SK-N-SH treated with all-trans-retinoic acid at 6 μM for 48 hours (cell line): ENCODE results near the gene HMGN1.

Source experiments
- ATAC-seq: fragments of 200-7000 bp; cut with Tn5 transposase; 3 replicates; pipeline ENCODE4 v1.9.1; 2020; ENCODE audit warnings: mild to moderate bottlenecking, moderate library complexity
- ARNTL ChIP-seq: fragments of 450-650 bp; formaldehyde crosslinking; IDR thresholded peaks from 2 replicates; pipeline ENCODE4 v1.5.0; 2020; ENCODE audit warnings: low read depth, mild to moderate bottlenecking, moderate library complexity, borderline replicate concordance
- CREB5 ChIP-seq: fragments of 250-450 bp; sonication (Bioruptor Pico); IDR thresholded peaks from 2 replicates; pipeline ENCODE4 v1.5.1; 2020; ENCODE audit warnings: low read depth, mild to moderate bottlenecking, moderate library complexity
- CSDC2 ChIP-seq: fragments of 250-450 bp; sonication (Bioruptor Pico); IDR thresholded peaks from 2 replicates; pipeline ENCODE4 v1.5.0; 2020; ENCODE audit warnings: mild to moderate bottlenecking, moderate library complexity
- CSRNP3 ChIP-seq: fragments of 250-450 bp; sonication (Bioruptor Pico); IDR thresholded peaks from 2 replicates; pipeline ENCODE4 v1.5.1; 2021; ENCODE audit warnings: mild to moderate bottlenecking, moderate library complexity
- ESRRG ChIP-seq: fragments of 250-450 bp; sonication (Bioruptor Pico); IDR thresholded peaks from 2 replicates; pipeline ENCODE4 v1.6.1; 2021; ENCODE audit warnings: mild to moderate bottlenecking
- GLIS3 ChIP-seq: fragments of 250-450 bp; sonication (Bioruptor Pico); IDR thresholded peaks from 2 replicates; pipeline ENCODE4 v1.5.0; 2020; ENCODE audit warnings: mild to moderate bottlenecking, moderate library complexity
- ISL1 ChIP-seq: fragments of 250-450 bp; sonication (Bioruptor Pico); IDR thresholded peaks from 2 replicates; pipeline ENCODE4 v2.1.2; 2022; ENCODE audit warnings: mild to moderate bottlenecking, moderate library complexity
- OSR1 ChIP-seq: fragments of 250-450 bp; sonication (Bioruptor Pico); IDR thresholded peaks from 2 replicates; pipeline ENCODE4 v1.8.0; 2022; ENCODE audit warnings: moderate library complexity, mild to moderate bottlenecking, inconsistent platforms
- PATZ1 ChIP-seq: fragments of 250-450 bp; sonication (Bioruptor Pico); IDR thresholded peaks from 2 replicates; pipeline ENCODE4 v1.8.0; 2020; ENCODE audit warnings: mild to moderate bottlenecking, moderate library complexity, borderline replicate concordance
- POU6F1 ChIP-seq: fragments of 250-450 bp; sonication (Bioruptor Pico); IDR thresholded peaks from 2 replicates; pipeline ENCODE4 v1.8.0; 2021; ENCODE audit warnings: low read depth, mild to moderate bottlenecking, moderate library complexity, borderline replicate concordance
- RARB ChIP-seq: fragments of 250-450 bp; sonication (Bioruptor Pico); IDR thresholded peaks from 2 replicates; pipeline ENCODE4 v1.8.0; 2021; ENCODE audit warnings: mild to moderate bottlenecking, moderate library complexity
- SNAI2 ChIP-seq: fragments of 250-450 bp; sonication (Bioruptor Pico); IDR thresholded peaks from 2 replicates; pipeline ENCODE4 v1.5.0; 2020; ENCODE audit warnings: mild to moderate bottlenecking, moderate library complexity
- TCF4 ChIP-seq: fragments of 250-450 bp; sonication (Bioruptor Pico); IDR thresholded peaks from 2 replicates; pipeline ENCODE4 v1.8.0; 2021; ENCODE audit warnings: mild to moderate bottlenecking, moderate library complexity, borderline replicate concordance
- TOX ChIP-seq: fragments of 250-450 bp; sonication (Bioruptor Pico); IDR thresholded peaks from 2 replicates; pipeline ENCODE4 v1.8.0; 2021; ENCODE audit warnings: mild to moderate bottlenecking, moderate library complexity, borderline replicate concordance
- TSHZ2 ChIP-seq: fragments of 250-450 bp; sonication (Bioruptor Pico); IDR thresholded peaks from 2 replicates; pipeline ENCODE4 v1.5.0; 2020; ENCODE audit warnings: mild to moderate bottlenecking, moderate library complexity
- ZC3H10 ChIP-seq: fragments of 250-450 bp; sonication (Bioruptor Pico); IDR thresholded peaks from 2 replicates; pipeline ENCODE4 v1.5.1; 2021; ENCODE audit warnings: mild to moderate bottlenecking, moderate library complexity
- ZFP3 ChIP-seq: fragments of 250-450 bp; sonication (Bioruptor Pico); IDR thresholded peaks from 2 replicates; pipeline ENCODE4 v1.5.0; 2020; ENCODE audit warnings: mild to moderate bottlenecking, moderate library complexity
- ZFP30 ChIP-seq: fragments of 450-650 bp; formaldehyde crosslinking; IDR thresholded peaks from 2 replicates; pipeline ENCODE4 v1.5.0; 2022; ENCODE audit warnings: mild to moderate bottlenecking, moderate library complexity
- ZNF565 ChIP-seq: fragments of 450-650 bp; formaldehyde crosslinking; conservative IDR thresholded peaks from 2 replicates; pipeline ENCODE4 v1.5.0; 2020; ENCODE audit warnings: low read depth, mild to moderate bottlenecking, moderate library complexity
- ZNF70 ChIP-seq: fragments of 450-650 bp; formaldehyde crosslinking; IDR thresholded peaks from 2 replicates; pipeline ENCODE4 v1.5.0; 2020; ENCODE audit warnings: mild to moderate bottlenecking, moderate library complexity

HMGN1 gene

GRCh38 chr21:39349211-39350093, 564 bp upstream of the HMGN1 start:
- no peak for TF ChIP-seq ZFP30 (CRISPR knock-in tag)
- no peak for TF ChIP-seq POU6F1 (CRISPR knock-in tag)
- no peak for TF ChIP-seq CSDC2 (CRISPR knock-in tag)
- TF ChIP-seq ZFP3 (CRISPR knock-in tag): no peak
- no peak for TF ChIP-seq OSR1 (CRISPR knock-in tag)
- no peak for TF ChIP-seq CSRNP3 (CRISPR knock-in tag)
- TF ChIP-seq ARNTL (CRISPR knock-in tag): no peak
- no peak for TF ChIP-seq TCF4
- TF ChIP-seq ZNF565 (CRISPR knock-in tag): no peak
- TF ChIP-seq CREB5 (CRISPR knock-in tag): no peak
- TF ChIP-seq PATZ1: no peak
- TF ChIP-seq ZC3H10 (CRISPR knock-in tag): no peak
- TF ChIP-seq ESRRG (CRISPR knock-in tag): no peak
- TF ChIP-seq TSHZ2: no peak
- no peak for TF ChIP-seq ZNF70 (CRISPR knock-in tag)
- peak; percentile 95 for ATAC-seq

GRCh38 chr21:39348040-39348354, 891 bp downstream of the HMGN1 start:
- no peak for TF ChIP-seq PATZ1
- TF ChIP-seq GLIS3 (CRISPR knock-in tag): no peak
- no peak for TF ChIP-seq ESRRG (CRISPR knock-in tag)
- TF ChIP-seq RARB: no peak
- no peak for TF ChIP-seq TOX (CRISPR knock-in tag)
- no peak for TF ChIP-seq CSDC2 (CRISPR knock-in tag)
- TF ChIP-seq ZFP3 (CRISPR knock-in tag): no peak
- ATAC-seq: peak; percentile 2

GRCh38 chr21:39347537-39347936, 1.4 kb downstream of the HMGN1 start:
- no peak for ATAC-seq
- TF ChIP-seq ZNF565 (CRISPR knock-in tag) (no peak), CSDC2 (CRISPR knock-in tag) (no peak), ISL1 (CRISPR knock-in tag) (no peak), ZC3H10 (CRISPR knock-in tag) (no peak), SNAI2 (no peak), TSHZ2 (no peak), GLIS3 (CRISPR knock-in tag) (no peak)
